Measurements from ENCODE around the gene DUS1L.

DNA sequence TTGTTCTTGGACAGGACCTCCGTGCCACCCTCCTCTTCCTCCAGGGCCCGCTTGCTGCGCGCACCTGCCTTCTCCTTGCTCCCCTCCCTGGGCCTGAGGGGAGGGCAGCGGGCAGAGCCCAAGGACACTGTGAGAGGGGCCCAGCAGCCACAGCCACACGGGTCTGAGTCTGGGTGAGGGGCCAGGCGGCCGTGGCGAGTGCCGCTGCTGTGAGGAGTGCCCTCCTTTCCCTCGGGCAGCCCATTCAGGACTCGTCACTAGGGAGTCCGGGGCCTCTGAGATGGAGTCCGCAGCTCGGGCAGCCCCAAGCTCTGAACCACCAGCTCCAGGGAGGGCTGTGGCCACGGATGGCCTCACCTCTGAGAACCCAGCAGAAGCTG, 5.6 kb downstream of the DUS1L start:
- TF ChIP-seq, protein P1, sequence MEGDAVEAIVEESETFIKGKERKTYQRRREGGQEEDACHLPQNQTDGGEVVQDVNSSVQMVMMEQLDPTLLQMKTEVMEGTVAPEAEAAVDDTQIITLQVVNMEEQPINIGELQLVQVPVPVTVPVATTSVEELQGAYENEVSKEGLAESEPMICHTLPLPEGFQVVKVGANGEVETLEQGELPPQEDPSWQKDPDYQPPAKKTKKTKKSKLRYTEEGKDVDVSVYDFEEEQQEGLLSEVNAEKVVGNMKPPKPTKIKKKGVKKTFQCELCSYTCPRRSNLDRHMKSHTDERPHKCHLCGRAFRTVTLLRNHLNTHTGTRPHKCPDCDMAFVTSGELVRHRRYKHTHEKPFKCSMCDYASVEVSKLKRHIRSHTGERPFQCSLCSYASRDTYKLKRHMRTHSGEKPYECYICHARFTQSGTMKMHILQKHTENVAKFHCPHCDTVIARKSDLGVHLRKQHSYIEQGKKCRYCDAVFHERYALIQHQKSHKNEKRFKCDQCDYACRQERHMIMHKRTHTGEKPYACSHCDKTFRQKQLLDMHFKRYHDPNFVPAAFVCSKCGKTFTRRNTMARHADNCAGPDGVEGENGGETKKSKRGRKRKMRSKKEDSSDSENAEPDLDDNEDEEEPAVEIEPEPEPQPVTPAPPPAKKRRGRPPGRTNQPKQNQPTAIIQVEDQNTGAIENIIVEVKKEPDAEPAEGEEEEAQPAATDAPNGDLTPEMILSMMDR (IDR thresholded peaks at IDR 0.05) = no peak
- TF ChIP-seq POLR2A (IDR thresholded peaks at IDR 0.05) = no peak
